GM12878 (cell line): Measurements from ENCODE around the gene COG7. TPM values are rescaled to one million over a fixed set of nuclear protein-coding genes. Genes with fewer than 3 reads are reported as not detected.

Experiments used
- ATAC-seq: fragments of 200-7000 bp; cut with Tn5 transposase; 3 replicates; pipeline ENCODE4 v1.9.1; 2020; ENCODE audit warnings: mild to moderate bottlenecking, moderate library complexity
- BruUV-seq: library from RNA; stranded (reverse); fragments of 400-500 nt; replicated peaks from 2 replicates; lab custom pipeline; 2021; lab: Mats Ljungman, UMichigan
- CTCF ChIA-PET: fragments of 300-600 bp; sonication (Branson Sonifier 250); formaldehyde crosslinking; extraction: SDS; loops from one replicate; lab custom pipeline; 2021; ENCODE audit warnings: inconsistent platforms; lab: Yijun Ruan, JAX
- POLR2A ChIA-PET: fragments of 350-600 bp; formaldehyde crosslinking; extraction: SDS; loops from one replicate; lab custom pipeline; 2021; ENCODE audit warnings: inconsistent platforms; lab: Charles Lee
- RAD21 ChIA-PET: fragments of 300-600 bp; sonication (Branson Sonifier 250); formaldehyde crosslinking; loops from one replicate; lab custom pipeline; 2023; ENCODE audit warnings: antibody characterized with exemption; ENCODE audit not compliant: unreplicated experiment; lab: Charles Lee
- SMC1A ChIA-PET: fragments of 300-600 bp; sonication (Branson Sonifier 250); formaldehyde crosslinking; loops from one replicate; lab custom pipeline; 2023; ENCODE audit not compliant: unreplicated experiment, uncharacterized antibody; lab: Charles Lee
- DNase-seq: peaks from one replicate; pipeline ENCODE4 v3.0.0-alpha.2; 2011; ENCODE audit warnings: low read depth, low spot score
- FAIRE-seq: peaks from 3 replicates; lab custom pipeline; 2011; peaks lifted over from hg19 to GRCh38; lab: Jason Lieb, UNC
- H2AFZ ChIP-seq: 2 replicates; pipeline ENCODE4 v1.6.0; 2011; ENCODE audit warnings: low read depth, low read length, control low read depth; ENCODE audit not compliant: control insufficient read depth
- H3K27ac ChIP-seq: 2 replicates; pipeline ENCODE4 v1.5.1; 2011; ENCODE audit warnings: control low read depth; ENCODE audit not compliant: control insufficient read depth, insufficient read depth
- H3K27me3 ChIP-seq, 2 experiments: replicated peaks in 1 of 2; 2 replicates each; pipeline versions ENCODE4 v1.6.0 to v1.6.1; 2011; ENCODE audit warnings: low read length in 1 of 2; ENCODE audit not compliant: control insufficient read depth in 2 of 2, insufficient read depth in 2 of 2
- H3K36me3 ChIP-seq, 2 experiments: 2 replicates each; pipeline ENCODE4 v1.5.1; 2011; ENCODE audit warnings: low read length in 1 of 2; ENCODE audit not compliant: control insufficient read depth in 2 of 2, insufficient read depth in 2 of 2
- H3K4me1 ChIP-seq: 2 replicates; pipeline ENCODE4 v1.6.1; 2011; ENCODE audit warnings: mild to moderate bottlenecking, low read length, moderate library complexity, mixed read lengths; ENCODE audit not compliant: control insufficient read depth, insufficient read depth
- H3K4me2 ChIP-seq: 2 replicates; pipeline ENCODE4 v1.6.0; 2011; ENCODE audit warnings: control low read depth; ENCODE audit not compliant: control insufficient read depth, insufficient read depth
- H3K4me3 ChIP-seq: fragments of 200-600 bp; sonication (generic); 2 replicates; pipeline ENCODE4 v1.5.1; 2016
- H3K79me2 ChIP-seq: 2 replicates; pipeline ENCODE4 v1.6.0; 2011; ENCODE audit warnings: low read length; ENCODE audit not compliant: control insufficient read depth, insufficient read depth
- H3K9ac ChIP-seq: 2 replicates; pipeline ENCODE4 v1.8.0; 2011; ENCODE audit warnings: low read length, control low read depth, mixed read lengths; ENCODE audit not compliant: control insufficient read depth, insufficient read depth
- H3K9me3 ChIP-seq: replicated peaks from 3 replicates; pipeline ENCODE4 v1.5.1; 2011; ENCODE audit warnings: mild to moderate bottlenecking, low read length; ENCODE audit not compliant: control insufficient read depth, insufficient read depth
- H4K20me1 ChIP-seq: 2 replicates; pipeline ENCODE4 v1.6.0; 2011; ENCODE audit not compliant: control insufficient read depth, insufficient read depth
- ASH2L ChIP-seq: fragments of 300-600, 200-600 bp; sonication (generic); IDR thresholded peaks from 2 replicates; pipeline ENCODE4 v1.6.1; 2017; ENCODE audit warnings: low read depth, mild to moderate bottlenecking, borderline replicate concordance
- IKZF2 ChIP-seq, 2 experiments: fragments of 450-650 bp; IDR thresholded peaks; 2 replicates each; pipeline ENCODE4 v1.6.1; 2017; ENCODE audit warnings: mild to moderate bottlenecking in 2 of 2, moderate library complexity in 2 of 2
- IRF5 ChIP-seq: fragments of 450-650 bp; IDR thresholded peaks from 2 replicates; pipeline ENCODE4 v1.6.1; 2017; ENCODE audit warnings: borderline replicate concordance
- KLF5 ChIP-seq: fragments of 450-650 bp; IDR thresholded peaks from 2 replicates; pipeline ENCODE4 v1.6.1; 2014; ENCODE audit warnings: mild to moderate bottlenecking; ENCODE audit not compliant: partially characterized antibody
- NFIC ChIP-seq: IDR thresholded peaks from 2 replicates; pipeline ENCODE4 v1.6.1; 2012; ENCODE audit warnings: low read depth, mild to moderate bottlenecking, inconsistent platforms, low read length, moderate library complexity
- NR2F1 ChIP-seq: fragments of 450-650 bp; conservative IDR thresholded peaks from 2 replicates; pipeline ENCODE4 v1.6.1; 2017; ENCODE audit warnings: mild to moderate bottlenecking
- PRDM15 ChIP-seq: fragments of 450-650 bp; formaldehyde crosslinking; IDR thresholded peaks from 2 replicates; pipeline ENCODE4 v1.4.0; 2020; ENCODE audit warnings: mild to moderate bottlenecking, moderate library complexity
- RUNX3 ChIP-seq: IDR thresholded peaks from 2 replicates; pipeline ENCODE4 v1.6.1; 2012; ENCODE audit warnings: low read length, inconsistent platforms
- SREBF1 ChIP-seq: IDR thresholded peaks from 2 replicates; pipeline ENCODE4 v1.6.1; 2012; ENCODE audit warnings: mild to moderate bottlenecking, low read length
- SUZ12 ChIP-seq: fragments of 200-600 bp; sonication (generic); IDR thresholded peaks from one replicate; pipeline ENCODE4 v1.6.1; 2018; ENCODE audit warnings: antibody characterized with exemption, mild to moderate bottlenecking; ENCODE audit not compliant: unreplicated experiment
- whole genome bisulfite sequencing: methylation state at CpG from one replicate; pipeline ENCODE4 v1.1.6; 2016; ENCODE audit warnings: low lambda C conversion rate; ENCODE audit not compliant: insufficient replicate concordance, insufficient coverage; ENCODE audit errors: missing lambda C conversion rate; 5-methylcytosine and 5-hydroxymethylcytosine counted together
- in situ Hi-C: fragments of 300-500 bp; cut with MboI; formaldehyde crosslinking; loops from 9 replicates; pipeline ENCODE4 v1.14.3; 2018; ENCODE audit warnings: mixed read lengths
- intact Hi-C: fragments of 100-400 bp; cut with micrococcal nuclease; formaldehyde crosslinking; loops from one replicate; pipeline ENCODE4 v1.14.2; 2022; ENCODE audit not compliant: unreplicated experiment
- polyA plus RNA-seq, 11 experiments: library from polyadenylated mRNA; depleted of rRNA in 4 of 11; unstranded in 6 of 11; stranded (reverse) in 5 of 11; fragments of >200 nt; fragmentation: Nextera tagmentation in 4 of 11; fragmentation: Illumina TruSeq in 1 of 11; extraction: Ambion mirVana in 4 of 11; extraction: Trizol in 1 of 11; gene quantifications; 1 replicate in 1 of 11; 2 replicates in 10 of 11; pipeline versions ENCODE4 v1.2.1 to v1.2.3, GENCODE V29; 2011 to 2016; ENCODE audit warnings: inconsistent platforms in 2 of 11, missing spikeins in 2 of 11, low read depth in 1 of 11
- total RNA-seq, 4 experiments: library from RNA; depleted of rRNA in 3 of 4; stranded (reverse); fragments of >200 nt in 3 of 4; fragmentation: Illumina TruSeq in 1 of 4; extraction: Trizol in 1 of 4; gene quantifications; 2 replicates each; pipeline versions ENCODE4 v1.2.1 to v1.2.3, GENCODE V29; 2013 to 2021
- TF ChIP-seq, protein P1 (sequence below): IDR thresholded peaks from 2 replicates; pipeline ENCODE4 v1.6.1; 2012; ENCODE audit warnings: low read depth, low read length, improper control_type of control experiment
- TF ChIP-seq, protein P2 (sequence below): IDR thresholded peaks from 2 replicates; pipeline ENCODE4 v1.6.1; 2012; ENCODE audit warnings: low read depth, low read length, improper control_type of control experiment

Gene COG7
- total and polyA plus RNA-seq, 10 of the 15 experiments (the other 5 are each of a cell fraction or from before 2014, with no cell fraction given): 2.9 to 24.0 (median 10.0) TPM

GRCh38 chr16:23500212-23500861 lies 47.3 kb upstream of the COG7 start:
- no peak overlapping the region for H2AFZ ChIP-seq
- no peaks in the 10 kb centered on the region for H3K9me3 ChIP-seq
- no TSS peak for BruUV-seq
- H4K20me1 ChIP-seq: peaks cover 21% of the 10 kb centered on the region
- H3K9ac ChIP-seq: no peak overlapping the region
- H3K4me3 ChIP-seq: no peak overlapping the region
- CTCF ChIA-PET: interaction anchor here (1.7 to 2.4 kb wide), 2 partner anchors 65 to 96 kb away, joined by 4 to 7 read pairs; no protein-coding TSS in a partner anchor
- ATAC-seq (no peak), DNase-seq (no peak), FAIRE-seq (no peak)
- peaks cover 86% of the 10 kb centered on the region for H3K79me2 ChIP-seq
- RAD21 ChIA-PET: no interaction called here
- in situ Hi-C loops: loop anchor here (10.0 kb wide), 1 partner anchor 344 kb away; no protein-coding TSS in a partner anchor
- H3K27me3 ChIP-seq: no peaks in the 10 kb centered on the region
- SMC1A ChIA-PET: interaction anchor here (1.8 kb wide), 1 partner anchor 55 kb away, joined by 6 read pairs; no protein-coding TSS in a partner anchor
- WGBS: 89% methylated on average over 20 of the region's 20 CpGs
- no peak overlapping the region for H3K27ac ChIP-seq
- H3K4me2 ChIP-seq: no peak overlapping the region
- intact Hi-C loops: loop anchor here (5.0 kb wide), 1 partner anchor 33 kb away; no protein-coding TSS in a partner anchor
- TF ChIP-seq PRDM15 (CRISPR knock-in tag) (no peak), NR2F1 (no peak), RUNX3 (no peak), KLF5 (no peak), NFIC (no peak), IKZF2 (IDR thresholded peaks at IDR 0.05) (no peak), SUZ12 (no peak), IRF5 (no peak), ASH2L (no peak), SREBF1 (no peak)
- TF ChIP-seq, protein P1, sequence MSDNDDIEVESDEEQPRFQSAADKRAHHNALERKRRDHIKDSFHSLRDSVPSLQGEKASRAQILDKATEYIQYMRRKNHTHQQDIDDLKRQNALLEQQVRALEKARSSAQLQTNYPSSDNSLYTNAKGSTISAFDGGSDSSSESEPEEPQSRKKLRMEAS: no peak
- TF ChIP-seq, protein P2, sequence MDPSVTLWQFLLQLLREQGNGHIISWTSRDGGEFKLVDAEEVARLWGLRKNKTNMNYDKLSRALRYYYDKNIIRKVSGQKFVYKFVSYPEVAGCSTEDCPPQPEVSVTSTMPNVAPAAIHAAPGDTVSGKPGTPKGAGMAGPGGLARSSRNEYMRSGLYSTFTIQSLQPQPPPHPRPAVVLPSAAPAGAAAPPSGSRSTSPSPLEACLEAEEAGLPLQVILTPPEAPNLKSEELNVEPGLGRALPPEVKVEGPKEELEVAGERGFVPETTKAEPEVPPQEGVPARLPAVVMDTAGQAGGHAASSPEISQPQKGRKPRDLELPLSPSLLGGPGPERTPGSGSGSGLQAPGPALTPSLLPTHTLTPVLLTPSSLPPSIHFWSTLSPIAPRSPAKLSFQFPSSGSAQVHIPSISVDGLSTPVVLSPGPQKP: no peak
- POLR2A ChIA-PET: interaction anchor here (0.6 to 1.9 kb wide), 2 partner anchors 10 to 885 kb away, joined by 4 to 6 read pairs; partner anchors contain the start of gene GGA2
- H3K4me1 ChIP-seq: peaks cover 31% of the 10 kb centered on the region
- H3K36me3 ChIP-seq: peaks cover 14 to 16% of the 10 kb centered on the region in 2 experiments
